IMR-90 (cell line): ENCODE results near the gene ANKRD6. TPM values are rescaled to one million over a fixed set of nuclear protein-coding genes. Genes with fewer than 3 reads are reported as not detected.

ENCODE experiments used
- ATAC-seq: fragments of 200-7000 bp; cut with Tn5 transposase; 2 replicates; pipeline ENCODE4 v1.9.1; 2020; ENCODE audit warnings: low read depth, mild to moderate bottlenecking, moderate library complexity
- BruUV-seq: library from RNA; stranded (reverse); fragments of 400-500 nt; replicated peaks from 2 replicates; lab custom pipeline; 2021; lab: Mats Ljungman, UMichigan
- CTCF ChIA-PET: fragments of 300-600 bp; formaldehyde crosslinking; extraction: SDS; loops from one replicate; lab custom pipeline; 2021; ENCODE audit warnings: antibody characterized with exemption; lab: Yijun Ruan, JAX
- POLR2A ChIA-PET: fragments of 300-600 bp; sonication (Branson Sonifier 250); formaldehyde crosslinking; loops from one replicate; lab custom pipeline; 2022; ENCODE audit warnings: antibody characterized with exemption; ENCODE audit not compliant: unreplicated experiment; lab: Charles Lee
- DNase-seq: peaks from one replicate; pipeline ENCODE4 v3.0.0; 2013
- H2AFZ ChIP-seq: replicated peaks from 2 replicates; pipeline ENCODE3; 2013; ENCODE audit warnings: low read length, mild to moderate bottlenecking; ENCODE audit not compliant: poor library complexity
- H2AK5ac ChIP-seq: 2 replicates; pipeline ENCODE4 v1.6.1; 2013; ENCODE audit warnings: low read depth, low read length, inconsistent platforms
- H2AK9ac ChIP-seq: replicated peaks from 2 replicates; pipeline ENCODE3; 2013; ENCODE audit warnings: mild to moderate bottlenecking, low read depth, low read length, moderate library complexity; ENCODE audit not compliant: poor library complexity
- H2BK120ac ChIP-seq: 2 replicates; pipeline ENCODE4 v1.6.1; 2013; ENCODE audit warnings: low read depth, low read length, inconsistent platforms
- H2BK15ac ChIP-seq: 3 replicates; pipeline ENCODE4 v1.6.1; 2013; ENCODE audit warnings: low read depth, low read length, inconsistent platforms
- H2BK20ac ChIP-seq: 2 replicates; pipeline ENCODE4 v1.6.1; 2013; ENCODE audit warnings: low read depth, mild to moderate bottlenecking, inconsistent platforms, low read length, moderate library complexity
- H2BK5ac ChIP-seq: 2 replicates; pipeline ENCODE4 v1.6.1; 2013; ENCODE audit warnings: mild to moderate bottlenecking, low read depth, low read length, inconsistent platforms; ENCODE audit not compliant: poor library complexity, severe bottlenecking
- H3K14ac ChIP-seq: replicated peaks from 2 replicates; pipeline ENCODE4 v1.6.1; 2013; ENCODE audit warnings: low read depth, low read length, inconsistent platforms
- H3K18ac ChIP-seq: 2 replicates; pipeline ENCODE4 v1.6.1; 2013; ENCODE audit warnings: low read depth, low read length, control low read depth
- H3K23ac ChIP-seq: 2 replicates; pipeline ENCODE4 v1.6.1; 2013; ENCODE audit warnings: low read depth, low read length, inconsistent platforms
- H3K27ac ChIP-seq: 2 replicates; pipeline ENCODE4 v1.5.1; 2013; ENCODE audit warnings: mild to moderate bottlenecking, control low read depth, low read length; ENCODE audit not compliant: insufficient read depth
- H3K27me3 ChIP-seq: 2 replicates; pipeline ENCODE4 v1.6.1; 2013; ENCODE audit warnings: low read length; ENCODE audit not compliant: control insufficient read depth, insufficient read depth
- H3K36me3 ChIP-seq: 2 replicates; pipeline ENCODE4 v1.6.1; 2013; ENCODE audit warnings: low read length, mixed read lengths; ENCODE audit not compliant: control insufficient read depth, insufficient read depth
- H3K4ac ChIP-seq: 2 replicates; pipeline ENCODE4 v1.6.1; 2013; ENCODE audit warnings: low read depth, low read length, inconsistent platforms
- H3K4me1 ChIP-seq: 2 replicates; pipeline ENCODE4 v1.6.1; 2013; ENCODE audit warnings: low read length, mixed read lengths; ENCODE audit not compliant: control insufficient read depth, insufficient read depth
- H3K4me2 ChIP-seq: 2 replicates; pipeline ENCODE4 v1.6.1; 2013; ENCODE audit warnings: low read depth, mild to moderate bottlenecking, control low read depth, low read length, moderate library complexity
- H3K4me3 ChIP-seq: 2 replicates; pipeline ENCODE4 v1.5.1; 2013; ENCODE audit warnings: low read depth, mild to moderate bottlenecking, control low read depth, low read length, moderate library complexity; ENCODE audit not compliant: insufficient read depth
- H3K56ac ChIP-seq: 2 replicates; pipeline ENCODE4 v1.6.1; 2013; ENCODE audit warnings: low read length, inconsistent platforms; ENCODE audit not compliant: insufficient read depth; ENCODE audit errors: extremely low read depth
- H3K79me1 ChIP-seq, 2 experiments: 2 replicates each; pipeline ENCODE4 v1.6.1; 2013; ENCODE audit warnings: low read length in 2 of 2, inconsistent platforms in 1 of 2, low read depth in 1 of 2
- H3K9ac ChIP-seq: 2 replicates; pipeline ENCODE4 v1.6.1; 2013; ENCODE audit warnings: low read depth, low read length, control low read depth
- H3K9me1 ChIP-seq: 2 replicates; pipeline ENCODE4 v1.6.1; 2013; ENCODE audit warnings: low read length, inconsistent platforms; ENCODE audit not compliant: insufficient read depth
- H3K9me3 ChIP-seq: 2 replicates; pipeline ENCODE4 v1.6.1; 2013; ENCODE audit warnings: low read length; ENCODE audit not compliant: control insufficient read depth, insufficient read depth
- H4K20me1 ChIP-seq: 2 replicates; pipeline ENCODE4 v1.6.1; 2013; ENCODE audit warnings: low read length, inconsistent platforms; ENCODE audit not compliant: insufficient read depth
- H4K5ac ChIP-seq: 2 replicates; pipeline ENCODE4 v1.6.1; 2013; ENCODE audit warnings: mild to moderate bottlenecking, low read depth, low read length, control low read depth
- H4K8ac ChIP-seq, 2 experiments: 2 replicates each; pipeline ENCODE4 v1.6.1; 2013; ENCODE audit warnings: low read depth in 2 of 2, low read length in 2 of 2, control low read depth in 1 of 2, inconsistent platforms in 1 of 2
- H4K91ac ChIP-seq: 2 replicates; pipeline ENCODE4 v1.6.1; 2013; ENCODE audit warnings: low read depth, low read length, inconsistent platforms; ENCODE audit not compliant: insufficient read depth
- CTCF ChIP-seq: conservative IDR thresholded peaks from 2 replicates; pipeline ENCODE4 v1.5.1; 2012; ENCODE audit warnings: mild to moderate bottlenecking, low read depth, low read length, improper control_type of control experiment
- ELK1 ChIP-seq: fragments of 150-350 bp; IDR thresholded peaks from 2 replicates; pipeline ENCODE4 v1.6.1; 2016; ENCODE audit warnings: low read depth, mild to moderate bottlenecking, low read length, moderate library complexity, borderline replicate concordance
- FOS ChIP-seq: fragments of 150-350 bp; IDR thresholded peaks from 2 replicates; pipeline ENCODE4 v1.6.1; 2016; ENCODE audit warnings: low read depth, low read length
- MXI1 ChIP-seq: IDR thresholded peaks from 2 replicates; pipeline ENCODE4 v1.6.1; 2012; ENCODE audit warnings: low read depth, mild to moderate bottlenecking, low read length, moderate library complexity, borderline replicate concordance
- NFE2L2 ChIP-seq: fragments of 150-350 bp; IDR thresholded peaks from 2 replicates; pipeline ENCODE4 v1.6.1; 2016; ENCODE audit warnings: low read depth, mild to moderate bottlenecking, low read length
- RCOR1 ChIP-seq: IDR thresholded peaks from 2 replicates; pipeline ENCODE4 v1.6.1; 2012; ENCODE audit warnings: mild to moderate bottlenecking, low read length, improper control_type of control experiment; ENCODE audit not compliant: insufficient replicate concordance
- RFX5 ChIP-seq: IDR thresholded peaks from 2 replicates; pipeline ENCODE4 v1.8.0; 2012; ENCODE audit warnings: low read depth, mild to moderate bottlenecking, low read length, moderate library complexity
- dilution Hi-C: fragments of 300-500 bp; cut with HindIII; formaldehyde crosslinking; loops from one replicate; pipeline ENCODE4 v1.14.3; 2018; ENCODE audit warnings: low sequenced_read_pairs; ENCODE audit not compliant: unreplicated experiment
- in situ Hi-C: fragments of 300-500 bp; cut with MboI; formaldehyde crosslinking; loops from 3 replicates; pipeline ENCODE4 v1.14.3; 2019; ENCODE audit warnings: low sequenced_read_pairs, inconsistent platforms, mixed read lengths
- intact Hi-C: fragments of 100-400 bp; cut with micrococcal nuclease; formaldehyde crosslinking; loops from 2 replicates; pipeline ENCODE4 v1.10.0; 2022
- polyA plus RNA-seq, 3 experiments: library from polyadenylated mRNA; depleted of rRNA; stranded (reverse); fragments of >200 nt; gene quantifications; 2 replicates each; pipeline ENCODE4 v1.2.3, GENCODE V29; 2012; ENCODE audit warnings: low replicate concordance in 1 of 3
- total RNA-seq: library from RNA; depleted of rRNA; stranded (reverse); fragments of >200 nt; gene quantifications from 2 replicates; pipeline ENCODE4 v1.2.3, GENCODE V29; 2012

ANKRD6 gene
- total and polyA plus RNA-seq, 2 of the 4 experiments (the other 2 are of a cell fraction), result 0.12 to 0.18 TPM

GRCh38 chr6:89611666-89612065, 178.7 kb downstream of the ANKRD6 start:
- H3K56ac ChIP-seq, result no peak overlapping the region
- in situ Hi-C loops (loop anchor here (25.0 kb wide), 1 partner anchor 624 kb away; no protein-coding TSS in a partner anchor), dilution Hi-C loops (no loop called here), intact Hi-C loops (loop anchor here (5.0 kb wide), 2 partner anchors 244 to 629 kb away; no protein-coding TSS in a partner anchor)
- no peak overlapping the region for H4K5ac ChIP-seq
- no peak overlapping the region for H2BK20ac ChIP-seq
- H3K9ac ChIP-seq, result no peak overlapping the region
- no peak overlapping the region for H2BK5ac ChIP-seq
- H3K9me3 ChIP-seq, result no peaks in the 10 kb centered on the region
- H3K14ac ChIP-seq, result no peak overlapping the region
- H4K8ac ChIP-seq, result no peak overlapping the region
- H2AK5ac ChIP-seq, result no peak overlapping the region
- H3K4me2 ChIP-seq, result no peak overlapping the region
- POLR2A ChIA-PET, result no interaction called here
- H2BK120ac ChIP-seq, result no peak overlapping the region
- TF ChIP-seq MXI1 (no peak), ELK1 (no peak), RFX5 (no peak), RCOR1 (no peak), CTCF (no peak), NFE2L2 (no peak), FOS (no peak)
- H4K91ac ChIP-seq, result no peak overlapping the region
- no peak overlapping the region for H2AFZ ChIP-seq
- H3K4me3 ChIP-seq, result no peak overlapping the region
- CTCF ChIA-PET, result no interaction called here
- no peaks in the 10 kb centered on the region for H3K9me1 ChIP-seq
- H2AK9ac ChIP-seq, result no peak overlapping the region
- H3K23ac ChIP-seq, result no peak overlapping the region
- H2BK15ac ChIP-seq, result no peak overlapping the region
- H3K27ac ChIP-seq, result no peak overlapping the region
- ATAC-seq (no peak), DNase-seq (peak; percentile 12)
- no TSS peak for BruUV-seq
- no peaks in the 10 kb centered on the region for H4K20me1 ChIP-seq
- no peak overlapping the region for H3K4ac ChIP-seq
- H3K36me3 ChIP-seq, result no peaks in the 10 kb centered on the region
- H3K4me1 ChIP-seq, result no peaks in the 10 kb centered on the region
- H3K27me3 ChIP-seq, result peaks cover 2% of the 10 kb centered on the region; the same call in 1 of the 2 replicates
- no peak overlapping the region for H3K18ac ChIP-seq
- H3K79me1 ChIP-seq, result no peaks in the 10 kb centered on the region
